DMS53 treated with DMSO at 0.1 percent for 48 hours (cell line): ENCODE measurements around the gene CABP7.

Experiments used
- DNase-seq: peaks from one replicate; lab custom pipeline; 2025; ENCODE audit not compliant: unreplicated experiment; lab: John Stamatoyannopoulos, UW

CABP7 gene

GRCh38 chr22:29722151-29722550 lies 2.3 kb downstream of the CABP7 start:
- DNase-seq = no peak

- DNase-seq = no peak
Observed at GRCh38 chr22:29722587-29722986, 2.8 kb downstream of the CABP7 start.

- no peak for DNase-seq
Observed at GRCh38 chr22:29723766-29724165, 4.0 kb downstream of the CABP7 start.

- DNase-seq = no peak
Observed at GRCh38 chr22:29724843-29725242, 5.0 kb downstream of the CABP7 start.

GRCh38 chr22:29726106-29726505 lies 6.3 kb downstream of the CABP7 start:
- no peak for DNase-seq

- no peak for DNase-seq
Observed at GRCh38 chr22:29726512-29727130, 6.8 kb downstream of the CABP7 start.

- no peak for DNase-seq
Observed at GRCh38 chr22:29727131-29727523, 7.3 kb downstream of the CABP7 start.

- DNase-seq = no peak
Observed at GRCh38 chr22:29729161-29729560, 9.4 kb downstream of the CABP7 start.

- DNase-seq = no peak
Observed at GRCh38 chr22:29731058-29731850, 11.5 kb downstream of the CABP7 start.

- DNase-seq = no peak
Observed at GRCh38 chr22:29732883-29733282, 13.1 kb downstream of the CABP7 start.

- no peak for DNase-seq
Observed at GRCh38 chr22:29733362-29734201, 13.8 kb downstream of the CABP7 start.

- DNase-seq = no peak
Observed at GRCh38 chr22:29734406-29734805, 14.6 kb downstream of the CABP7 start.

- DNase-seq = no peak
Observed at GRCh38 chr22:29734838-29735237, 15.0 kb downstream of the CABP7 start.

- DNase-seq = no peak
Observed at GRCh38 chr22:29735416-29735815, 15.6 kb downstream of the CABP7 start.

GRCh38 chr22:29737251-29738117 lies 17.7 kb downstream of the CABP7 start:
- DNase-seq = no peak

- no peak for DNase-seq
Observed at GRCh38 chr22:29738118-29738815, 18.5 kb downstream of the CABP7 start.

GRCh38 chr22:29739346-29739875 lies 19.6 kb downstream of the CABP7 start:
- DNase-seq = no peak

- DNase-seq = no peak
Observed at GRCh38 chr22:29740216-29740615, 20.4 kb downstream of the CABP7 start.

- DNase-seq = no peak
Observed at GRCh38 chr22:29741926-29742325, 22.1 kb downstream of the CABP7 start.

GRCh38 chr22:29742326-29742725 lies 22.5 kb downstream of the CABP7 start:
- DNase-seq = no peak
